HG03521 (cell line): Measurements from ENCODE around the gene HSPH1.

Experiments
- ATAC-seq: cut with Tn5 transposase; IDR thresholded peaks from one replicate; pipeline ENCODE4 v1.9.1; 2021; ENCODE audit warnings: mild to moderate bottlenecking, moderate library complexity; ENCODE audit not compliant: unreplicated experiment

HSPH1 gene

DNA sequence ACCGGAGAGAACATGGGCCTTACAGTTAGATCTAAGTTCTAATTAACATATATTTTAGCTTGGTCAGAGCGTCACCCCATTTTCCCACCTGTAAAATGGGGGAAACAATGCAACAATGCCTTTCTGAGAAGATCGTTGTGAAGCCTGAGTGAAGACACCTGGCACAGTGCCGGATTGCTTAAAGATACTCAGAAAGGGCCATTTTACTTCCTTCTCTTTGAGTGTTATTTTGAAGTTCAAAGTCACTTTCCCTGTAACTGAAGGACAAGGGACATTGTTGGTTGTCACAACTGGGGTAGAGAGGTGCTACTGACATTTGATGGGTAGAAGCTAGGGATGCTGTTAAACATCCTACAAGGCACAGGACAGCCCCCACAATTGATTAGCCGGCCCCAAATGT lies 28.1 kb downstream of the HSPH1 start:
- no peak for ATAC-seq

DNA sequence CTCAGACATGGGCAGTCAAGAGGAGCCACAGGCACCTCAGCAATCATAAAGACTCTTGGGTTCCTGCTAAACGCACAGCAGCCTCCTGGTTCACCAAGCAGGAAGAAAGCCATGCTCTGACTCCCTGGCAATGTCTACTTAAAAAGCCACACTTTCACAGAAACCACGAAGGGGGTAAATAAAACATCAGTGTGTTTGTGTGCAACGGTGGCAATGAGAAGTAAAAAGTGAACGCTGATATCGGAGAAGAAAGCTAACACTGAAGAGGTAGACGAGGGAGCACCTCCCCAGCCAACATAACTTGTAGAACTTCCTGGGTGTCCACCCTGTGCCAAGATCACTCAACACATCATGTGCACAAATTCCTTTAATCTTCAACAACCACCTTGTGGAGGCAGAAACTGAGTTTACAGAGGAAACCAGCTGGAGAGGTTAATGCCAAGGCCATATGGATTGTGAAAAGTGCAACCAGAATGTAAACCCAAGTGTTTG lies 30.2 kb downstream of the HSPH1 start:
- no peak for ATAC-seq

DNA sequence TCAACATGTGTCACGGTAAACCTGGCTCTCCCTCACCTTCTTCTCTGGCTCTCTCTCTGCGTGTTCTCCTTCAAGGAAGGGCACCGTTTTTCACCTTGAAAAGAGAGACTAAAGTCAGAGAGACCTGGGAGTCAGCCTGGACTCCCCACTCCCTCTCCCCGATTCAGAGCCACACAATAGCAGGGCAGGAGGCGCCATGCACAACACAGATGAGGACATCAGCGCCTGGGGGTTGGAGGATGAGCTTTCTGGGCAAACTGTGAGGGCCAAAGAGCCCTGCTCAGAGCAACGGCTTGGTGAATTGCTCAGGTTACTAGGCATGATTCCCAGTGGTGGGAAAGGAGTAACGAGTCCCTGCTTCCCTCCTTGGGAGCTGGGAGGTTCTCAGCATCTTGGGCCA lies 32.3 kb downstream of the HSPH1 start:
- no peak for ATAC-seq

DNA sequence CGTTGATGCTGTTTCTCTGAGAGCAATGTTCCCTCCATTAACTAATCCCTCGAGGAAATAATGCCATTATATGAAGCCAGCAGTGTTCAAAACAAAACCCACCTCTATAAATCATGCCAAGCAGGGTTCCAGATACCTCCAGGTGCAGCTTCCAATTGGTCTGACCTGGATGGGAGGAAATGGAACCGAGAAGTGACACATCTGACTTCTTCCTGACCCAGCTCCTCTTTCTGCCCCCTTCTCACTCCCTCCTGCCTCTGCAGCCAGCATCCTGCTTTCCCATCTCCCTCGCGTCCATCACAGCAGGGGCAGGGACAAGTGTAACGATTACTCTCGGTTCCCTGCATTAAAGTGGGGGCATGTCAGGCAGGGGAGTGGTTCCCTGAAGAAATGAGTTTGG lies 37.5 kb downstream of the HSPH1 start:
- ATAC-seq, result no peak

DNA sequence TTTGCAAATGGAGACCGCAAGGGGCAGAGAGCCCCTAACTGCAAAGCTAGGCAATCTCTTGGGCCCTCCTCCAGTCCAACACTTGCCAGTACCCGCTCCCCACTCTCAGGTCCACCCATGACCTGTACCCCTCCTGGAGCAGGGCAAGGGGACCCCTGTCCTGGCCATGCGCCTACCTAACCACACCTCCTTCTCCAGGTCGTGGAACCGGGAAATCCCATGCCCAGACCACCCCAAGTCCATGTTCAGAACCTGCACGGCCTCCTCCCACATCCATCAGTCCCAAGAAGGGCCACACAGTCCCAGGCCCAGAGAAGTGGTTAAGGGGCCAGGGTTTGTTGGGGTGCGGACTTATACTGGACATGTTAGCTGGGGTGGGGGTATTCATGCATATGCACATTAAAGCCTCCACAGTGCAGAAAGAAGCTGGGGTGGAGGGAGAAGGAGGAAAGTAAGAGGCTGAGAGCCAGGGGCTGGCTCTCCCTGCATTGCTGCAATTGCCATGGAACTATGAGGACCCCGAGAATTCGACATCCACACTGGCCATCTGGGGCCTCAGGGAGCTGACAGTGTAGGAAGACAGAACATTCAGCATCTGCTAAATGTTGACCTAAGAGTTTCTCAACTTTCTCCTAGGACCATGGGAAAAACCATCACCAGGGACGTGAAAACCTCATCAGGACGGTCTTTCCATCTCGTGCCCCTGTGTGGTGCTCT lies 39.0 kb downstream of the HSPH1 start:
- no peak for ATAC-seq

DNA sequence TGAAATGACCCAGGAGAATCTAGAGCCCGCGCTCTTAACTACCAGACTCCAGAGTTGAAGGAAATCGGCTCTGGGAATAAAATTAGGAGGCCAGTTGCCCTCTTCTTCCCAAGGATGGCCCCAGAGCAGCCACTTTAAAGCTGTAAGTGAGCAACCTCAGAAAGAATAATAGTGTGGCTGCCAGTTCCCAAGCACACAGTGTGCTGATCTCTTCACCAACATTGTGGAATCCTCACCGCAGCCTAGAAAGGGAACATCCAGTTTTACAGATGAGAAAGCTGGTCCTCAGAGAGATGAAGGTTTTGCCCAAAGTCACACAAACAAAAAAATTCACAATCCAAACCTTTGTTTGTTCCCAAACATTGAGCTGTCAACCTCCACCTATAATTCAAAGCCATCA lies 39.6 kb downstream of the HSPH1 start:
- ATAC-seq, result no peak

DNA sequence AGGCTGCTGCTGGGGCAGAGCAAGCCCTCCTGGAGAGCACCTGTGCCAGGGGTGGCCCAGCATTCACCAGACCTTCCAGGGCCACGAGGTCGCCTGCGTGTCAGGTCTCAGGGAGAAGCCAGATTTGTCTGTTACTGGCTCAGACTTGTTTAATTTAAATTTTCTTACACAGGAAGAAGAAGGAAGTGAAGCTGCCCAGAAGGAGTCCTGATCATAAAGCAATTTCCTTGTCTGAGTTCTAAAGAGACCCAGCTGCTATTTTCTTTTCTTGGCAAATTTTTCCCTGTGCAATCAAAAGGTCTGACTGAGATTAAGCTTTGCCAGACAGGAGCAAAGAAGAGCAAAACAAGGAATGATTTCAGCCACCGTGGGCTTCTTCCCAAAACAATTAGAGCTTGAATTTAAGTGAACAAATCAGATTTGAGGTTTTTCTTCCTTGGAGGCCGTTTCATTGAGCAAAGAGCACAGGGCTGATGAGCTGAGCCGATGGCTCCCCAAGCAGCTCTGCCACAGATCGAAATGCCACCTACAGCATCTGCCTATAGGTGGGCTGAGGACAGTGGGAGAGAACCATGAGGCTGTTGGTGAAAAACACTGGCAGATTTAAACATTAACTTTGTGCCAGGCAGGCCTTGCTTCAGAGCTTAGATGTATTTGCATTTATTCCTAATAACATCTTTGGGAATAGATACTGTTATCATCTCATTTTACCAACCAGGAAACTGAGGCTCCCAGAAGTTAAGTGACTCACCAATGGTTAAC lies 40.1 kb downstream of the HSPH1 start:
- no peak for ATAC-seq

DNA sequence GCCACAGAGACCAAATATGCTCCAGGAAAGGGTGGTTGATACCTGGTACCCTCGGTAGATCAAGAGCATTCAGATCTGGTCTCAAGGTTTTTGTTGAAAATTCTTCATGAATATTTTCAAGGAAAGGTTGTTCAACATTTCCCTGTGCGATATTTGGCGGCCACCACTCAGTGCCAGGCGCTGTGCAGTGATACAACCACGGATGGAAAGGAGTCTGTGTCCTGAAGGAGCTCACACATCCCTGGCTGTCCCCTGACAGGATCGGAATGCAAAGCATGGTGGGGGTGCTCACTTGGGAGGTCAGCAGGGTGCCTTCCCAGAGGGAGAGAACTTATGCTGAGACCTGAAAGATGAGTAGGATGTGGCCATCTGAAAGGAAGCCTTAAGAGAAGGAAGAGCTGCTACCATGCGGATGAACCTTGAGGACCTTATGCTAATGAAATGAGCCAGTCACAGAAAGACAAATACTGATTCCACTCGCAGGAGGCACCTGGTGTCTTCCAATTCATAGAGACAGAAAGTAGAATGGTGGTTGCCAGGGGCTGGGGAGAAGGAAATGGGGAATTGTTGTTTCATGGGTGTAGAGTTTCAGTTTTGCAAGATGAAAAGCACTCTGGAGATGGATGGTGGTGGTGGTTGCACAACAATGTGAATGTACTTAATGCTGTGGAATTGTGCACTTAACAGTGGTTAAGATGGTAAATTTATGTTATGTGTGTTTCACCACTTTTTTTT lies 41.6 kb downstream of the HSPH1 start:
- no peak for ATAC-seq

DNA sequence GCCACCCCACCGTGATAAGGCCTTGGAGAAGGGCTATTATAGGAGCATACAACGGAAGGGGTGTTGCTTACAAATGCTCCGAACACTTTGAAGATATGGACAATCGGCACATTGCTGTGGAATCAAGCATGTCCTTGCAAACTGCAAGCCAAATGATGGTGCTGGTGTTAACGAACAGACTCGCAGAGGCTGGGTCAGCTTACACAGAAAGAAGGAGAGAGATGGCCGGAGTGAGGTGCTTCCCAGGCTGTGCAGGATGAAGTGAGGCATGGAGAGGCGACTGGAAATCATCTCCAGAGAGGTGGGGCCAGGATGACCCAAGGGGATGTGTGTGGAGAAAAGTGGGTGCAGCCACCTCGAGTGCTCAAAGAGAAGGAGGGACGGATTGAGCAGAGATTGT lies 42.2 kb downstream of the HSPH1 start:
- no peak for ATAC-seq

DNA sequence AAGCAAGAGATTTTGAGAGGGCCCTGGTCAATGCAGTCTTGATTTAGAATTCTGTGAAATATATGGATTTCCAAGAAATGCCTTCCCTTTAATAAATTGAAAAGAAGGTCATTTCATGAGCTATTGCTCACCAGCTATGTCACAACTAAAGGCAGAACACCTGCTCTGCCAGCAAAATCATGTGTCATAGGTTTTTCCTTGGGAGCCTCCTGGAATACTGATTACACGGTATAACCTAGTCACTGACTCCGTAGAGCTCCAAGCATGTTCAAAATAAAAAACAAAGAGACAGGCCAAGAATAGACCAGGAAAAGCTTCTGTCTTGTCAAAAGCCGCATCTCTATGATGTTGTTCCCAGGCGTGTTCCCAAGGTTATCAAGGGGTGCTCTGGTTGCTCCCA lies 45.5 kb downstream of the HSPH1 start:
- no peak for ATAC-seq

DNA sequence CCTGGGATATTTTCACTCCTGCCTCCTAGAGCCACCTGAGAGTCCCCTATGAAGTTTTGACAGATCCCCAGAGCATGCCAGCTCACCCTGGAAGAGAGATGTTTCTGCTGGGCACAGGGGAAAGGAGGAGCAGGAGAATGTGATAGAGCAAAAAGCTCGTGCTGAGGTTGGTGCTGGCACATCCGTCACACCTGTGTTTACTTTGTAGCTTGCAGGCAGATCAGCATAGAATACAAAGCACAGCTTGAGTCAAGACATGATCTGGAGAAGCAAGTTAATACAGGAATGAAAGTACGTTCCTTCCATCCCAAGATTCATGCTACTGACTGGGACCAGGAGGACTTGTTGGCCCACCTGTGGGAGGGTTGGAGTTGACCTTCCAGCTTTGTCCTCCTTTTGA lies 46.1 kb downstream of the HSPH1 start:
- no peak for ATAC-seq

DNA sequence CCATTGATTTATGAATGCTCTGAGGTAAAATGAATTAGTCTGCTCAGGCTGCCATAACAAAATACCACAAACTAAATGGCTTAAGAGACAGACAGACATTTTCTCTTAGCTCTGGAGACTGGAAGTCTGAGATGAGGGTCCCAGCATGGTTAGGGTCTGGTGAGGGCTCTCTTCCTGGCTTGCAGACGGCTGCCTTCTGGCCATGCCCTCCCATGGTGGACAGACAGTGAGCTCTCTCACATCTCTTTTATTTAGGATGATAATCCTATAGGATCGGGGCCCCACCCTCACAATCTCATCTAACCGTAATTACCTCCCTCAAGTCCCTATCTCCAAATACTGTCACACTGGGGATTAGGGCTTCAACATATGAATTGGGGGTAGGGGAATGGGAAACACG lies 47.1 kb downstream of the HSPH1 start:
- no peak for ATAC-seq

DNA sequence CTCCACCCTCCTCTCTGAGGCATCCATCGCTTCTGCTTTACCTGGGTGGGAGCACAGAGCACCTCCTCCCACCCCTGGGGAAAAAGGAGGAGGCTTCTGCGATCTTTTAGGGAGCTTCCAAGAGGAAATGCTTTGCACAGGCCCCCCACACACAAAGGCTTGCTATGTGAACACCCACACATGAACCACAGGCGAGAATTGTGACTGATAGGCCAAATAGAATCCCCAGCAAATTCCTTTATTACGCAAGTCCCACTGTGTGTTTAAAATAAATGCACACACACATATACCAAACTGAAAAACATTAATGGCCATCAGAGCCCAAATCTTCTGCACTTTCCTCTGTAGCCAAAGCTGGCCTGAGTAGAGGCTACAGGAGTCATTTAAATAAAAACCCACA lies 50.6 kb downstream of the HSPH1 start:
- ATAC-seq, result no peak

DNA sequence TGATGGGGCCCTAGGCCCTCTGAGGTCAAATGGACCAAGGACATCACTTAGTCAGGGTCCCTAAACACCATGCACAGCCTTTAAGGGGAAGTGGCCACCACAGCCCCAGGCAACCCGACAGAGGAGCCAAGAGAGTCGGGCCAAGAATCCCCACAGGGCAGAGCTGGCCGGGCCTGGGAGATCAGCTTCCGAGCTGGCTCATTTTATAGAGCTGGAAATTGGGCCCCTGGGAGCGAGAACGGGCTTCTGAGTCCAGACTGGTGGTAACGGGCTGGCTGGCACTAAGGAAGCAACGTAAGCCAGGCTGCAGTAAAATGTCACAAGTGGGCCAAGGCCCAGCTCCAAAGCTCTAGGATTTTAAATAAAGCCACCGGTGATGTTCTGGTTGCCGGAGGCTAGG lies 51.1 kb downstream of the HSPH1 start:
- ATAC-seq, result no peak

DNA sequence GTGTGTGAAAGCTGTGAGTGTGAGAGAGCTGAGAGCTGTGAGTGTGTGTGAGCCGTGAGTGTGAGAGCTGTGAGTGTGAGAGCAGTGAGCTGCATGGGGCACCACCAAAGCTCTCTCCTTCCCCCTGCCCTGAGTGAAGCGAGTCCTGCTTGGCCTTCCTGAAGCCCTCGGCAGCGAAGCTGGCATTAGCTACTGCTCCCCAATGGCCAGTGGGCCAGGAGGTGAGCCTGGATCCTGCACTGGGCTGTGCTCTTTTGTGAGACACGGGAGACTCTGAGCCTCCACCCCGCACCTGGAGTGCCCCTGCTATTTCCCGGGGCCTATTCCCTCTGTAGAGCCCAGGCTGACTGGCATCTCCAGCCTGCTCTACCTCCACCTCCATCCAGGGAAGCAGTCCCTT lies 51.5 kb downstream of the HSPH1 start:
- ATAC-seq, result no peak

DNA sequence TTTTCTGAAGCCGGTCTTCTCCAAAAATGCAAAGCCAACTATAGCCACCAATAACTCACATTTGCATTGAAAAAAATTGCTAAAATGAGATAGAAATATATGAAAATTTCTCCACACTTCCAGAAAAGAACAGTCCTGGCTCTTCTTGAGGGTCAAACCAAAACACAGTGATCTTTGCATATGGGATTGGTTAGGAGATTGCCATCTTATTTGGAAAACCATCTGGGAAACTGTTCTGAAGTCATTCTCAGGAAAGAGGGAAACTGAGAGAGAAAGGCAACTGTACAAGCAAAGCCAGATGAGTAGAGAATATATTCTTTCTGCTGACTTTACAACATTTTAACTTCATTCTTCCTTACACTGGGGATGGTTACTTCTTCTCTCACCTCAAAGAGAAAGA lies 54.6 kb downstream of the HSPH1 start:
- ATAC-seq, result no peak

DNA sequence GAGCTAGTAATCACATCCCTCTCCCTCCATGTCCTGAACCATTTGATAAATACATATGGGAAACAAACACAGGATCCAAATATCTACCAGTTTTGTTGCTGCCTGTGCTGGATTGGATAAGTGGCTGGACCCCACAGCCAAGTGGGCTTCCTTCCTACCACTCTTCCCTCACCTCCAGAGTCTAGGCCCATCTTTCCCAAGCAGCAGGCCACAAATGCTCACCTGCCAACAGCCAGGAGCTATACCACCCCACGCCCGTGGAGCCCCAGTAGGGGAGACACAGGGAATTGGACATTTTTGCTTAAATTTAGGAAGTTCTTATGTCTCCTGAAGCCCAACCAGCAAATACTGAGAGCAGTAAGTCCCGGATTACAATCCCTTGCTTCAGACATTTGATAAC lies 55.8 kb downstream of the HSPH1 start:
- no peak for ATAC-seq

DNA sequence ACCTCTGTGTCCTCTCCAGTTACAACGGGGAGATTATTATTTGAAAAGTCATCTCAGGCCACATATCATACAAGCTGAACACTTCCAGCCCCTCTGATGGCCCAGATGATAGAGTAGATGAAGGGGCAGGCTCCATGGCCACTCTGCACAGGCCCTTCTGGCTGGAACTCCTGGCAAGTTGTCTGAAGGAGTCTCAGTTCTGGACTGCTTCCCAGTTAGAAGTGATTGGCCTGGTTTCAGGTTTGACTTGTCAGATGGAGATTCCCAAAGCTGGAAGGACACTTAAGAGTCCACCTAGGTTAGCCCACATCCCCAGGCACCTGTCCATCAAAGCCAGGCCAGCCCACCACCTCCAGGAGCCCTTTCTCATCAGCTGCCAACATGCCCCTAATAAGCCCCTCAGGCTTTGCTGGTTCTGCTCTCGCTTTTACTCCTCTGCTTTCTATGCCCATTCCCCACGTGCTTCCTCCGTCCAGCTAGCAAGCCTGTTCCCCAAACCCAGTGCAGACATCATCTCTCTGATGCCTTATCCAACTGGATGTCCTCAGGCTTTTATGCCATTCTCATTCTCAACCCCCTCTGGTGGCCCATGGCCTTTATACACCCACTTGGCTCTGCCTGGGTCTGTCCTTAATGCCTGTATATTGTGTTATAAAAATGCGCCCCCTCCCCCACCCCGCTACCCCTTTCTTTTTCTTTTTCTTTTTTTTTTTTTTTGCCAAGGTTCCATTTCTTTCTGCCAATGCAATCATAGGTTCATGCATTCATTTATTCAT lies 56.5 kb downstream of the HSPH1 start:
- ATAC-seq, result no peak

DNA sequence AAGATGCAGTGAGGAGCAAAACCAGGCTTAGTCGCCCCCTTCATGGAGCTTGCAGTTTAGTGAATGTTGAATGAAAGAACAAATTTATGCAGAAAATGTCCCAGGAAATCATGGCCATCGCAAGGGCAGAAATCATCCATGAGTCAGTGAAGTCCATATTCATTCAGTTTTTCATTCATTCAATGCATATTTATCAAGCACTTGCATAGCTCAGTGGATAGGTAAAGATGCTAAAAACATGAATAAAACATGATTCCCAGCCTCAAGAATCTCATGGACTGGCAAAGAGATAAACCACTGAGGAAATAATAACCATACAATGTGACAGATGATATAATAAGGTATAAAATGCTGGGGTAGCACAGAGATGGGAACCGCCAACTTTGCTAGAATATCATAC lies 58.8 kb downstream of the HSPH1 start:
- ATAC-seq, result no peak

DNA sequence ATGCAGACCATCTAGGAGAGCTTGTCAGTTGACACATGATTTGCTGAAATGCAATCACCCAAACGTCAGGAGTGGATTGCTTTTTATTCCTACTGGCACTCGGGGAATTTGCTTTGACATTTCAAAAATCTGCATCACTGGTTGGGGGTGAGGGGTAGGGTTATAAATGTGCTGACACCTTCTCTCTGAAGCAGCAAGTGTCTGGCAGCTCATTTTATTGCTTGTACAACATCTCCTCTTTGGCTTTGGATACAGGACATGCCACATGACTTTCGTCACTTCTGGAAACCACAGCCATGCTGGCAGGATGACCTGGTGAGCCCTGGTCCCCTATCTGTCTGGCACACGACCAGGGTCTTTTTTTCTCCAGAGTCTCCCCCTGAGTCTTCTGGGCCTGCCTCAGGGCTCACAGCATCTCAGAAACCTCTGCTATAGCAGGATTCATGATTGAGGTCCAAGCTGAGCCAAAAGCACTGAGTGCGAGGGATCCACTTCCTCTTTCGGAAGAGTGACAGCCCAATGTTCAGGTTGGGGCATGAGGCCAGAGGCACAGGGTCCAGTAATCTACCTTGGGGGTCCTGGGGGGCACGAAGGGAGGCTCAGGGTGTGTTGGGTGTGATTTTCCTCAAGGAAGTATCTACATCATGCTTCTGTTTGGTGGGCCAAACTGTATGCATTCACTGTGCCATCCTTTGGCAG lies 60.1 kb downstream of the HSPH1 start:
- ATAC-seq, result no peak

DNA sequence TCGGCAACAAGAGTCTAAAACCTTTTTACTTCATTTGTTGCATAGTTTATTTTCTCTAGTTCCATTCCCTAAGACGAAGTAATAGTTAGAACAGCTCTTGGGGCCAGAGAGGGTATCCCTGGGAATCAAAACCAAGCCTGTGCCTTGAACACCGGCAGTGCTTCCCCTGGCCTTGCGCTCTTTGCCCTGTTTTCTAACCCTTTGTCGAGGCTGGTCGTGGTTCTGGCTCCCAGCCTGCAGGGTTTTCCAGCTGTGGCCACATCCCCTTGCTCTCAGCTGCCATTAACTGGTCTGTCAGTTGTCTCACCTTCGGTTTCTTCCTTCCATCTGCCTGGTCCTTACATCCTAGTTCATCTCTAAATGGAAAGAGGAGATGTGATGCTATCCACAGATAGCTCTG lies 61.0 kb downstream of the HSPH1 start:
- ATAC-seq, result no peak
